ENCODE results near the gene TMC1. TPM values are rescaled to one million over a fixed set of nuclear protein-coding genes. Genes with fewer than 3 reads are reported as not detected.

TMC1 gene
- total and polyA plus RNA-seq, 12 donors = 0.01 to 0.67 (median 0.43) TPM; not detected in 6

- TF ChIP-seq, protein P1, sequence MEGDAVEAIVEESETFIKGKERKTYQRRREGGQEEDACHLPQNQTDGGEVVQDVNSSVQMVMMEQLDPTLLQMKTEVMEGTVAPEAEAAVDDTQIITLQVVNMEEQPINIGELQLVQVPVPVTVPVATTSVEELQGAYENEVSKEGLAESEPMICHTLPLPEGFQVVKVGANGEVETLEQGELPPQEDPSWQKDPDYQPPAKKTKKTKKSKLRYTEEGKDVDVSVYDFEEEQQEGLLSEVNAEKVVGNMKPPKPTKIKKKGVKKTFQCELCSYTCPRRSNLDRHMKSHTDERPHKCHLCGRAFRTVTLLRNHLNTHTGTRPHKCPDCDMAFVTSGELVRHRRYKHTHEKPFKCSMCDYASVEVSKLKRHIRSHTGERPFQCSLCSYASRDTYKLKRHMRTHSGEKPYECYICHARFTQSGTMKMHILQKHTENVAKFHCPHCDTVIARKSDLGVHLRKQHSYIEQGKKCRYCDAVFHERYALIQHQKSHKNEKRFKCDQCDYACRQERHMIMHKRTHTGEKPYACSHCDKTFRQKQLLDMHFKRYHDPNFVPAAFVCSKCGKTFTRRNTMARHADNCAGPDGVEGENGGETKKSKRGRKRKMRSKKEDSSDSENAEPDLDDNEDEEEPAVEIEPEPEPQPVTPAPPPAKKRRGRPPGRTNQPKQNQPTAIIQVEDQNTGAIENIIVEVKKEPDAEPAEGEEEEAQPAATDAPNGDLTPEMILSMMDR (IDR thresholded peaks at IDR 0.05) = no peak
- intact Hi-C loops (cut with DNase I) = no loop called here
- DNase-seq (no peak), ATAC-seq (no peak)
- no peaks in the 10 kb centered on the region for H3K9me3 ChIP-seq
- no peaks in the 10 kb centered on the region for H3K4me1 ChIP-seq
- WGBS, 2 donors = 78 to 84% methylated on average over 1 of the region's 1 CpG
- no peaks in the 10 kb centered on the region for H3K36me3 ChIP-seq
- no peaks in the 10 kb centered on the region for H3K27me3 ChIP-seq
- H3K27ac ChIP-seq = no peak overlapping the region
- no peak overlapping the region for H3K4me3 ChIP-seq
Measured at GRCh38 chr9:72772661-72773060, 251.3 kb downstream of the TMC1 start.

DNA sequence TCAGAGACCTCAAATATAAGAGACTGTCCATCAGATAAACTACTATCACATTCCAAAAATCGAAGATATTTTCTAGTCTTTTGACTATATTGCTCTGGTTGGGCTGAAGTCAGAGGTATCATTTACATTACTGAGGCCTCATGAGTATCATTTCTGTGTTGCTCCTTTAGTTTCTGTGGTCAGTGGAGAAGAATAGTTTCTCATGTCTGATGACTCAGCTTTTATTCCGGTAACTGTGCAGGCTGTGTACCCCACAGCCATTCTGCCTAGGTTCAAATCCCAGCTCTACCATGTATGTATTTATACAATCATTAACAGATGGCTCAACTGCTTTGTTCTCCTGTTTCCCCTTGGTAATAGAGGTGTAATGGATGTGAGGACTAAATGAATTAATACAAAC is 252.2 kb downstream of the TMC1 start:
- no peak for ATAC-seq
- H3K27me3 ChIP-seq = no peaks in the 10 kb centered on the region
- no peaks in the 10 kb centered on the region for H3K4me1 ChIP-seq
- H3K27ac ChIP-seq = no peak overlapping the region
- no peaks in the 10 kb centered on the region for H3K36me3 ChIP-seq
- H3K4me3 ChIP-seq = no peak overlapping the region
- WGBS, 2 donors = 78 to 89% methylated on average over 2 of the region's 2 CpGs
- intact Hi-C loops (cut with DNase I) = no loop called here
- TF ChIP-seq, protein P1 (IDR thresholded peaks at IDR 0.05) = no peak
- H3K9me3 ChIP-seq = no peaks in the 10 kb centered on the region
- no peak for DNase-seq

DNA sequence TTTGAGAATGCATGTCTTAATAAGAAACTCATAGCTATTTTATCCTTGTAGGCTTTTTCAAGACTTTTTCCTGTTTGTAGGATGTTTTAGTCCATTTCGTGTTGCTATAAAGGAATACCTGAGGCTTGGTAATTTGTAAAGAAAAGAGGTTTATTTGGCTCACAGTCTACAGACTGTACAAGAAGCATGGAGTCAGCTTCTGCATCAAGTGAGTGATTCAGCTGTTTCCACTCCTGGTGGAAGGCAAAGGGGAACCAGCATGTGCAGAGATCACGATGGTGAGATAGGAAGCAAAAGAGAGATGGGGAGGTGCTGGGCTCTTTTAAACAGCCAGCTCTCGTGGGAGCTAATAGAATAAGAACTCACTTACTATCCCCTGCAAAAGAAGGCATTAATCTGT is 254.2 kb downstream of the TMC1 start:
- intact Hi-C loops (cut with DNase I) = no loop called here
- Histone ChIP-seq H3K4me3 (no peak overlapping the region), H3K9me3 (no peaks in the 10 kb centered on the region), H3K27ac (no peak overlapping the region), H3K27me3 (no peaks in the 10 kb centered on the region), H3K36me3 (no peaks in the 10 kb centered on the region), H3K4me1 (no peaks in the 10 kb centered on the region)
- ATAC-seq = no peak
- 49 to 62% methylated on average over 3 of the region's 3 CpGs for WGBS, 2 donors
- TF ChIP-seq, protein P1 (IDR thresholded peaks at IDR 0.05) = no peak
- no peak for DNase-seq

DNA sequence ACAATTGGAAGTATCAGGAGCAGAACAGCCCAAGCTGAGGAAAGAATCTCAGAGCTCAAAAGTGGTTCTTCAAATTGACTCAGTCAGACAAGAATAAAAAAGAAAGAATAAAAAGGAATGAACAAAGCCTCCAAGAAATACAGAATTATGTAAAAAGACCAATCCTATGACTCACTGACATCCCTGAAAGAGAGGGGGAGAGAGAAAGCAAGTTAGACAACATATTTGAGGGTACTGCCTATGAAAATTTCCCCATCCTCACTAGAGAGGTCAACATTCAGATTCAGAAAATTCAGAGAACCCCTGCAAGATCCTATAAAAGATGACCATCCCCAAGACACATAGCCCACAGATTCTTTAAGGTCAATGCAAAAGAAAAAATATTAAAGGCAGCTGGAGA is 258.2 kb downstream of the TMC1 start:
- Histone ChIP-seq H3K27ac (no peak overlapping the region), H3K27me3 (no peaks in the 10 kb centered on the region), H3K36me3 (no peaks in the 10 kb centered on the region), H3K9me3 (peaks cover 0 to 11% (median 0%) of the 10 kb centered on the region in 11 donors), H3K4me3 (no peak overlapping the region), H3K4me1 (no peaks in the 10 kb centered on the region)
- DNase-seq (no peak), ATAC-seq (no peak)
- intact Hi-C loops (cut with DNase I) = no loop called here
- TF ChIP-seq, protein P1 (IDR thresholded peaks at IDR 0.05) = no peak

- ATAC-seq (no peak), DNase-seq (no peak)
- TF ChIP-seq, protein P1 (IDR thresholded peaks at IDR 0.05) = no peak
- no peak overlapping the region for H3K27ac ChIP-seq
- no peaks in the 10 kb centered on the region for H3K27me3 ChIP-seq
- no peaks in the 10 kb centered on the region for H3K36me3 ChIP-seq
- no peaks in the 10 kb centered on the region for H3K4me1 ChIP-seq
- peaks cover 0 to 11% (median 0%) of the 10 kb centered on the region in 11 donors for H3K9me3 ChIP-seq
- intact Hi-C loops (cut with DNase I) = no loop called here
- no peak overlapping the region for H3K4me3 ChIP-seq
Measured at GRCh38 chr9:72786948-72787347, 265.5 kb downstream of the TMC1 start.
